B cell (primary cell): ENCODE measurements around the gene FAM161B. TPM values are rescaled to one million over a fixed set of nuclear protein-coding genes. Genes with fewer than 3 reads are reported as not detected.

Source experiments
- ATAC-seq: fragments of 200-7000 bp; cut with Tn5 transposase; one replicate; pipeline ENCODE4 v1.10.0; 2021; ENCODE audit warnings: low read depth, mild to moderate bottlenecking, moderate number of reproducible peaks, moderate library complexity
- CTCF ChIA-PET: fragments of 350-600 bp; sonication (Branson Sonifier 250); formaldehyde crosslinking; loops from one replicate; lab custom pipeline; 2021; ENCODE audit warnings: antibody characterized with exemption, inconsistent platforms; lab: Charles Lee
- POLR2A ChIA-PET: fragments of 350-600 bp; sonication (Branson Sonifier 250); formaldehyde crosslinking; loops from one replicate; lab custom pipeline; 2021; ENCODE audit warnings: antibody characterized with exemption; lab: Charles Lee
- DNase-seq: peaks from one replicate; pipeline ENCODE4 v3.0.0; 2013
- H2AFZ ChIP-seq: 2 replicates; pipeline ENCODE4 v1.6.1; 2012; ENCODE audit warnings: mild to moderate bottlenecking, low read depth, low read length; ENCODE audit not compliant: insufficient read depth, poor library complexity, severe bottlenecking
- H3K27ac ChIP-seq, 2 donors: 1 replicate in 1 of 2; 2 replicates in 1 of 2; pipeline ENCODE4 v1.5.1; 2012 to 2013; ENCODE audit warnings: low read length in 2 of 2, mild to moderate bottlenecking in 2 of 2, moderate library complexity in 1 of 2
- H3K27me3 ChIP-seq, 4 experiments: fragments of 200-600 bp in 1 of 4; sonication (generic) in 1 of 4; replicated peaks in 1 of 4; 1 replicate in 2 of 4; 2 replicates in 2 of 4; pipeline versions ENCODE4 v1.6.1 to v1.7.0; 2013 to 2016; ENCODE audit warnings: low read length in 3 of 4, mild to moderate bottlenecking in 2 of 4, mixed read lengths in 1 of 4, moderate library complexity in 1 of 4; ENCODE audit not compliant: insufficient read depth in 4 of 4, control insufficient read depth in 3 of 4; ENCODE audit errors: control extremely low read depth in 1 of 4
- H3K36me3 ChIP-seq, 2 experiments: replicated peaks in 1 of 2; 1 replicate in 1 of 2; 2 replicates in 1 of 2; pipeline versions ENCODE4 v1.6.1 to v1.7.1; 2013; ENCODE audit warnings: low read length in 1 of 2; ENCODE audit not compliant: insufficient read depth in 2 of 2, control insufficient read depth in 1 of 2; ENCODE audit errors: control extremely low read depth in 1 of 2, extremely low read depth in 1 of 2
- H3K4me1 ChIP-seq, 2 donors: fragments of 200-600 bp in 1 of 2; sonication (generic) in 1 of 2; 1 replicate in 1 of 2; 2 replicates in 1 of 2; pipeline versions ENCODE4 v1.5.1 to v1.6.1; 2013 to 2017; ENCODE audit warnings: low read length in 2 of 2; ENCODE audit not compliant: control insufficient read depth in 2 of 2, insufficient read depth in 2 of 2
- H3K4me2 ChIP-seq: replicated peaks from 2 replicates; pipeline ENCODE3; 2012; ENCODE audit warnings: mild to moderate bottlenecking, low read depth, low read length; ENCODE audit not compliant: poor library complexity, severe bottlenecking
- H3K4me3 ChIP-seq, 5 experiments: fragments of 200-600 bp in 1 of 5; sonication (generic) in 1 of 5; 1 replicate in 3 of 5; 2 replicates in 2 of 5; pipeline versions ENCODE4 v1.5.1 to v1.7.0; 2011 to 2016; ENCODE audit warnings: low read length in 4 of 5, mild to moderate bottlenecking in 4 of 5, low read depth in 2 of 5, control low read depth in 1 of 5, moderate library complexity in 1 of 5; ENCODE audit not compliant: insufficient read depth in 1 of 5; ENCODE audit errors: control extremely low read depth in 1 of 5, extremely low read depth in 1 of 5
- H3K79me2 ChIP-seq: fragments of 200-600 bp; sonication (generic); one replicate; pipeline ENCODE4 v1.6.0; 2016; ENCODE audit warnings: low read length; ENCODE audit not compliant: control insufficient read depth, insufficient read depth
- H3K9ac ChIP-seq: fragments of 200-600 bp; sonication (generic); 2 replicates; pipeline ENCODE4 v1.6.1; 2017; ENCODE audit warnings: mild to moderate bottlenecking, low read length, moderate library complexity
- H3K9me3 ChIP-seq, 3 donors: one replicate each; pipeline versions ENCODE4 v1.6.1 to v1.7.1; 2013; ENCODE audit warnings: low read length in 2 of 3; ENCODE audit not compliant: control insufficient read depth in 2 of 3, insufficient read depth in 1 of 3; ENCODE audit errors: control extremely low read depth in 1 of 3
- H4K20me1 ChIP-seq: 2 replicates; pipeline ENCODE4 v1.6.0; 2012; ENCODE audit warnings: mild to moderate bottlenecking, low read length; ENCODE audit not compliant: insufficient read depth, control insufficient read depth, poor library complexity, severe bottlenecking
- H3K27ac Mint-ChIP-seq: one replicate; pipeline ENCODE4 v1.8.0; 2021; ENCODE audit warnings: mixed read lengths
- H3K27me3 Mint-ChIP-seq: one replicate; pipeline ENCODE4 v1.8.0; 2021; ENCODE audit warnings: mixed read lengths
- H3K4me1 Mint-ChIP-seq: one replicate; pipeline ENCODE4 v1.8.0; 2021; ENCODE audit warnings: mixed read lengths
- H3K4me3 Mint-ChIP-seq: one replicate; pipeline ENCODE4 v1.8.0; 2021; ENCODE audit warnings: mixed read lengths
- H3K9me3 Mint-ChIP-seq: one replicate; pipeline ENCODE4 v1.8.0; 2022; ENCODE audit warnings: mixed read lengths; ENCODE audit not compliant: insufficient read depth
- CTCF ChIP-seq: fragments of 200-600 bp; IDR thresholded peaks from one replicate; pipeline ENCODE4 v1.8.0; 2022; ENCODE audit warnings: antibody characterized with exemption, mild to moderate bottlenecking
- EZH2 ChIP-seq: IDR thresholded peaks from 2 replicates; pipeline ENCODE4 v1.6.1; 2012; ENCODE audit warnings: borderline replicate concordance, low read depth, mild to moderate bottlenecking, moderate library complexity, low read length; ENCODE audit not compliant: insufficient read depth, poor library complexity, severe bottlenecking
- WGBS: methylation state at CpG from one replicate; pipeline ENCODE4 v1.1.5; 2013; ENCODE audit warnings: missing lambda C conversion rate; ENCODE audit not compliant: insufficient coverage; 5-methylcytosine and 5-hydroxymethylcytosine counted together
- intact Hi-C: fragments of 100-400 bp; cut with micrococcal nuclease; formaldehyde crosslinking; loops from one replicate; pipeline ENCODE4 v1.10.0; 2022
- polyA plus RNA-seq: library from polyadenylated mRNA; depleted of rRNA; stranded (reverse); fragments of >200 nt; gene quantifications from 2 replicates; pipeline ENCODE4 v1.2.3, GENCODE V29; 2012
- total RNA-seq, 2 donors: library from RNA; stranded (reverse); fragments of 120-200 nt in 1 of 2; gene quantifications; 1 replicate in 1 of 2; 2 replicates in 1 of 2; pipeline versions ENCODE4 v1.2.3 to v1.2.4, GENCODE V29; 2013 to 2022

FAM161B gene
- total and polyA plus RNA-seq, 2 donors (not counting 1 experiment from before 2014, with no cell fraction given): 1.6 to 5.9 TPM

- Mint-ChIP-seq H3K27me3 (no peaks in the 10 kb centered on the region), H3K4me3 (no peak overlapping the region), H3K27ac (no peak overlapping the region), H3K4me1 (no peaks in the 10 kb centered on the region), H3K9me3 (no peaks in the 10 kb centered on the region)
- Histone ChIP-seq H3K79me2 (no peaks in the 10 kb centered on the region), H3K4me2 (no peak overlapping the region), H3K27ac (no peak overlapping the region), H3K27me3 (no peaks in the 10 kb centered on the region), H3K4me3 (no peak overlapping the region), H3K9me3 (no peaks in the 10 kb centered on the region), H3K36me3 (peaks cover 0 to 60% of the 10 kb centered on the region in 2 experiments), H4K20me1 (no peaks in the 10 kb centered on the region), H3K9ac (no peak overlapping the region), H2AFZ (no peak overlapping the region), H3K4me1 (no peaks in the 10 kb centered on the region)
- no peak for ATAC-seq
- 97% methylated on average over 12 of the region's 12 CpGs for WGBS
- no peak for DNase-seq
- TF ChIP-seq EZH2 (no peak), CTCF (no peak)
- POLR2A ChIA-PET: no interaction called here
- CTCF ChIA-PET: no interaction called here
- intact Hi-C loops: no loop called here
These were observed 11.3 kb upstream of the FAM161B start for GRCh38 chr14:73961192-73961591.

GRCh38 chr14:73958591-73958990 is 8.7 kb upstream of the FAM161B start:
- H3K79me2 ChIP-seq: no peaks in the 10 kb centered on the region
- no peaks in the 10 kb centered on the region for H3K27me3 Mint-ChIP-seq
- H3K27ac ChIP-seq: no peak overlapping the region
- DNase-seq: no peak
- H3K4me3 ChIP-seq: no peak overlapping the region
- H2AFZ ChIP-seq: no peak overlapping the region
- H3K9ac ChIP-seq: no peak overlapping the region
- no peak overlapping the region for H3K27ac Mint-ChIP-seq
- H3K4me1 ChIP-seq: no peaks in the 10 kb centered on the region
- no peaks in the 10 kb centered on the region for H3K4me1 Mint-ChIP-seq
- CTCF ChIA-PET: no interaction called here
- H3K36me3 ChIP-seq: peaks cover 2 to 68% of the 10 kb centered on the region in 2 experiments
- POLR2A ChIA-PET: no interaction called here
- H3K27me3 ChIP-seq: no peaks in the 10 kb centered on the region
- ATAC-seq: no peak
- H3K9me3 Mint-ChIP-seq: no peaks in the 10 kb centered on the region
- intact Hi-C loops: loop anchor here (10.0 kb wide), 1 partner anchor 1046 kb away; the partner anchor contains the start of gene EIF2B2
- no peak overlapping the region for H3K4me2 ChIP-seq
- TF ChIP-seq CTCF: no peak
- no peak for TF ChIP-seq EZH2
- no peak overlapping the region for H3K4me3 Mint-ChIP-seq
- no peaks in the 10 kb centered on the region for H3K9me3 ChIP-seq
- H4K20me1 ChIP-seq: no peaks in the 10 kb centered on the region
